ENCODE measurements around the gene SIGLEC8.

DNA sequence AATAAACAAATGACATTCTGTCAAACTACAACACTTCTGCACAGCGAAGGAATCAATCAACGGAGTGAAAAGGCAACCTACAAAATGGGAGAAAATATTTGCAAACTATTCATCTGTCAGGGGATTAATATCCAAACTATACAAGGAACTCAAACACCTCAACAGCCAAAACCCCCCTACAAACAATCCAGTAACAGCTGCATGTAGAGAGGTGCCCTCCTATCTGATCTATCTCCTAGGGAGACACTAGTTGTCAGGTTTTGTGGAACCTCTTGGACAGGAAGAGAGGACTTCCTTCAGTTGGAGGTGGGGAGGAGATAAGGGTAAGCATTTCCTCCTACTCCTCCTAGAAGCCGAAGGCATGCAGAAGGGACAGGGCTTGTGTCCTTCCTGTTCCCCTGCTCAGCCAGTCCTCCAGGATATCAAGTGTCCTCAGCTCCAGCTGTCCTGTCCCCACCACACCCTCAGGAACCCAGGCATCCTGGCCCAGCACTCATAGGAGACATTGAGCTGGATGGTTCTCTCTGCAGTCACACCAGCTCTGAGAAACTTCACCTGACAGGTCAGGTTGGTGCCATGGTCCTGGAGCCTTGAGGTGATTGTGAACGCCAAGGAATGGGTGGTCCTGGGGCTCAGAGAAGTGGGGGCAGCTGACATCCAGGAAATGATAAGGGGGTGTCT is 9.8 kb upstream of the SIGLEC8 start:
- TF ChIP-seq, protein P1, sequence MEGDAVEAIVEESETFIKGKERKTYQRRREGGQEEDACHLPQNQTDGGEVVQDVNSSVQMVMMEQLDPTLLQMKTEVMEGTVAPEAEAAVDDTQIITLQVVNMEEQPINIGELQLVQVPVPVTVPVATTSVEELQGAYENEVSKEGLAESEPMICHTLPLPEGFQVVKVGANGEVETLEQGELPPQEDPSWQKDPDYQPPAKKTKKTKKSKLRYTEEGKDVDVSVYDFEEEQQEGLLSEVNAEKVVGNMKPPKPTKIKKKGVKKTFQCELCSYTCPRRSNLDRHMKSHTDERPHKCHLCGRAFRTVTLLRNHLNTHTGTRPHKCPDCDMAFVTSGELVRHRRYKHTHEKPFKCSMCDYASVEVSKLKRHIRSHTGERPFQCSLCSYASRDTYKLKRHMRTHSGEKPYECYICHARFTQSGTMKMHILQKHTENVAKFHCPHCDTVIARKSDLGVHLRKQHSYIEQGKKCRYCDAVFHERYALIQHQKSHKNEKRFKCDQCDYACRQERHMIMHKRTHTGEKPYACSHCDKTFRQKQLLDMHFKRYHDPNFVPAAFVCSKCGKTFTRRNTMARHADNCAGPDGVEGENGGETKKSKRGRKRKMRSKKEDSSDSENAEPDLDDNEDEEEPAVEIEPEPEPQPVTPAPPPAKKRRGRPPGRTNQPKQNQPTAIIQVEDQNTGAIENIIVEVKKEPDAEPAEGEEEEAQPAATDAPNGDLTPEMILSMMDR (conservative IDR thresholded peaks at IDR 0.05), result no peak
- no peak for TF ChIP-seq ZFX (IDR thresholded peaks at IDR 0.05)

All from C4-2B (cell line).